Dendritic cell treated with granulocyte-macrophage colony-stimulating factor and Interleukin-4, amounts not matched to agents 40 ng/mL and 50 ng/mL, for 4 days (primary cell): ENCODE measurements around the gene FOXL3.
"Not testable (repeated sequence)": the region's sequence is repeated elsewhere in the genome, so short reads cannot be mapped to it uniquely, and the experiment has no call there.

Experiments used
- H3K27ac Mint-ChIP-seq: one replicate; pipeline ENCODE4 v1.8.0; 2022; ENCODE audit warnings: mild to moderate bottlenecking, mixed read lengths
- H3K27me3 Mint-ChIP-seq: one replicate; pipeline ENCODE4 v1.8.0; 2022; ENCODE audit warnings: mild to moderate bottlenecking, mixed read lengths
- H3K36me3 Mint-ChIP-seq: one replicate; pipeline ENCODE4 v1.8.0; 2022; ENCODE audit warnings: low read depth, mixed read lengths
- H3K4me1 Mint-ChIP-seq: one replicate; pipeline ENCODE4 v1.8.0; 2022; ENCODE audit warnings: low read depth, mixed read lengths
- H3K4me3 Mint-ChIP-seq: one replicate; pipeline ENCODE4 v1.8.0; 2022; ENCODE audit warnings: mild to moderate bottlenecking, moderate library complexity, mixed read lengths
- H3K9me3 Mint-ChIP-seq: one replicate; pipeline ENCODE4 v1.8.0; 2022; ENCODE audit warnings: mixed read lengths
- intact Hi-C: fragments of 100-400 bp; cut with micrococcal nuclease; formaldehyde crosslinking; loops from one replicate; pipeline ENCODE4 v1.15.0; 2022

FOXL3 gene

GRCh38 chr7:289756-290553 lies at the start of gene FOXL3:
FOXL3 (plus strand) TSS chr7:290170; CDS start chr7:290170, 0 bp downstream.
- peaks cover 73% of the 10 kb centered on the region for H3K27me3 Mint-ChIP-seq
- H3K27ac Mint-ChIP-seq, result no peak within 1 kb of the TSS
- no peaks in the 10 kb centered on the region for H3K9me3 Mint-ChIP-seq
- intact Hi-C loops, result no loop called here
- H3K36me3 Mint-ChIP-seq, result no peaks in the 10 kb centered on the region
- H3K4me3 Mint-ChIP-seq, result no peak within 1 kb of the TSS
- no peaks in the 10 kb centered on the region for H3K4me1 Mint-ChIP-seq

DNA sequence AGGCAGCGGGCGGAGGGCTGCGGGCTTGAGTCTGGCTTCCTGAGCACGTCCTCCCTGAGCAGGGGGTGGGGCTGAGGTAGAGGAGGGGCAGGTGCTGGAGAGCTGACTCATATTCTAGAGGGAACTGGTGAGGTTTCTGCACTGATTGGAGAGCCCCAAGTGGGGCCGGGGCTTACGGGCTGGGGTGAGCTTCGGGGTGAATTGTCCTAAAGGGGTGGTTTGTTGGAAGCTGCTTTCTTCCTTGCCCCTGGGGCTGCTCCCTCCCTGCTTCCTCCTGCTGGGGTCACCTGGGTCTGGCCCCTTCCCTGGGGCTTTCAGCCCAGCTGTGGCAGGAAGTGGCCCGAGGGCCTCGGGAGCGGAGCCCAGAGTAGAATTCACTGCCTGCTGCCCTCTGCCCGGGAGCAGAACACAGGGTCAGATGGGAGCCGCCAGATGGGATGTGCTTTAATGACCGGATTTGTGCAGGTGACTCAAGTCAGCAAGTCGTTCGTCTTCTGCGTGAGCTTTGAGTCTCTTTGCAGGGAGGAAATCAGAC lies 49.0 kb upstream of the FOXL3 start:
- Mint-ChIP-seq H3K4me3 (no peak overlapping the region), H3K9me3 (no peaks in the 10 kb centered on the region), H3K27me3 (no peaks in the 10 kb centered on the region), H3K4me1 (no peaks in the 10 kb centered on the region), H3K36me3 (peaks cover 32% of the 10 kb centered on the region), H3K27ac (no peak overlapping the region)
- intact Hi-C loops, result no loop called here

GRCh38 chr7:241513-241912 lies 48.5 kb upstream of the FOXL3 start:
- Mint-ChIP-seq H3K9me3 (no peaks in the 10 kb centered on the region), H3K36me3 (peaks cover 37% of the 10 kb centered on the region), H3K4me3 (no peak overlapping the region), H3K4me1 (no peaks in the 10 kb centered on the region), H3K27ac (no peak overlapping the region), H3K27me3 (no peaks in the 10 kb centered on the region)
- intact Hi-C loops, result no loop called here

DNA sequence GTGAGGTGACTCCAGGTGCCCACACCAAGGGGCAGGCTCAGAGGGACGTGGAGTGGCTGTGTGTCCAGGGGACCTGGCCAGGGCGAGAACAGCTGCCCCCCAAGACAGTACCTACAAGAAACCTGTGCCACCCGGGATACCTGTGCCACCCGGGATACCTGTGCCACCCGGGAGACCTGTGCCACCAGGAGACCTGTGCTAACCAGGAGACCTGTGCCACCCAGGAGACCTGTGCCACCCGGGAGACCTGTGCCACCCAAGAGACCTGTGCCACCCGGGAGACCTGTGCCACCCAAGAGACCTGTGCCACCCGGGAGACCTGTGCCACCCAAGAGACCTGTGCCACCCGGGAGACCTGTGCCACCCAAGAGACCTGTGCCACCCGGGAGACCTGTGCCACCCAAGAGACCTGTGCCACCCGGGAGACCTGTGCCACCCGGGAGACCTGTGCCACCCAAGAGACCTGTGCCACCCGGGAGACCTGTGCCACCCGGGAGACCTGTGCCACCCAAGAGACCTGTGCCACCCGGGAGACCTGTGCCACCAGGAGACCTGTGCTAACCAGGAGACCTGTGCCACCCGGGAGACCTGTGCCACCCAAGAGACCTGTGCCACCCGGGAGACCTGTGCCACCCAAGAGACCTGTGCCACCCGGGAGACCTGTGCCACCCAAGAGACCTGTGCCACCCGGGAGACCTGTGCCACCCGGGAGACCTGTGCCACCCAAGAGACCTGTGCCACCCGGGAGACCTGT lies 47.0 kb upstream of the FOXL3 start:
- H3K9me3 Mint-ChIP-seq, H3K4me1 Mint-ChIP-seq, intact Hi-C loops, H3K27me3 Mint-ChIP-seq, H3K27ac Mint-ChIP-seq, H3K4me3 Mint-ChIP-seq: not testable (repeated sequence)
- peaks cover 52% of the 10 kb centered on the region for H3K36me3 Mint-ChIP-seq

DNA sequence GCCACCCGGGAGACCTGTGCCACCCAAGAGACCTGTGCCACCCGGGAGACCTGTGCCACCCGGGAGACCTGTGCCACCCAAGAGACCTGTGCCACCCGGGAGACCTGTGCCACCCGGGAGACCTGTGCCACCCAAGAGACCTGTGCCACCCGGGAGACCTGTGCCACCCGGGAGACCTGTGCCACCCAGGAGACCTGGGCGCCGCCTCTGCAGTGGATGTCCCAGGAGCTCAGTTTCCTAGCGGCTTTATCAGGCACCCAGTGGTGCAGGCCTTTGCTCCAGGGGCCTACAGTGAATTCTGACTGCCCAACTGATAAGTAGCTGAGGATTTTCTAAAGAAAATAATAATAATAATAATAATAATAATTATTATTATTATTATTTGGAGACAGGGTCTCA lies 46.4 kb upstream of the FOXL3 start:
- intact Hi-C loops, H3K9me3 Mint-ChIP-seq, H3K4me1 Mint-ChIP-seq, H3K27ac Mint-ChIP-seq, H3K4me3 Mint-ChIP-seq, H3K27me3 Mint-ChIP-seq: not testable (repeated sequence)
- H3K36me3 Mint-ChIP-seq, result peaks cover 57% of the 10 kb centered on the region

DNA sequence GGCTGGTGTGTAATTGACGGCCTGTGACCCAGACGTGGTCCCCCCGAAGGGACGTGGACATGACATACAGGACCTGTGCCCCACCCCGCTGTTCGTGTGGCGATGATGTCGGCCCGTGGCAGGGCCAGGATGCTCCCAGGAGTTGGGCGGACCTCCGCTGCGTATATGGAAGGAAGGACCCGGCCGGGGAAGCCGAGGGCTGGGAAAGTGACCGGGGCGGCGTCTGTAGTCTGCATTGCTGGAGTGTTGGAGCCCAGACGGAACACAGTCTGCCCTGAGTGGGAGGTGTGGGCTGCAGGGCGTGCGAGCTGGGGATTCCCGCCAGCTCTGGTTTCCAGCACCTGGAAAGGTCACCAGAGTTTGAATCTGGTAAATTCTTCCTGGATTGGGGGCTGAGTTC lies 45.0 kb upstream of the FOXL3 start:
- intact Hi-C loops, result no loop called here
- Mint-ChIP-seq H3K4me1 (no peaks in the 10 kb centered on the region), H3K27me3 (no peaks in the 10 kb centered on the region), H3K4me3 (no peak overlapping the region), H3K27ac (no peak overlapping the region), H3K36me3 (peaks cover 71% of the 10 kb centered on the region), H3K9me3 (no peaks in the 10 kb centered on the region)

- Mint-ChIP-seq H3K36me3 (peaks cover 79% of the 10 kb centered on the region), H3K27ac (no peak overlapping the region), H3K27me3 (no peaks in the 10 kb centered on the region), H3K4me1 (no peaks in the 10 kb centered on the region), H3K9me3 (no peaks in the 10 kb centered on the region), H3K4me3 (no peak overlapping the region)
- intact Hi-C loops, result no loop called here
Measured at GRCh38 chr7:245574-246295, 44.2 kb upstream of the FOXL3 start.

- Mint-ChIP-seq H3K27ac (no peak overlapping the region), H3K4me1 (no peaks in the 10 kb centered on the region)
- intact Hi-C loops, result no loop called here
Measured at GRCh38 chr7:246451-246850, 43.5 kb upstream of the FOXL3 start.

DNA sequence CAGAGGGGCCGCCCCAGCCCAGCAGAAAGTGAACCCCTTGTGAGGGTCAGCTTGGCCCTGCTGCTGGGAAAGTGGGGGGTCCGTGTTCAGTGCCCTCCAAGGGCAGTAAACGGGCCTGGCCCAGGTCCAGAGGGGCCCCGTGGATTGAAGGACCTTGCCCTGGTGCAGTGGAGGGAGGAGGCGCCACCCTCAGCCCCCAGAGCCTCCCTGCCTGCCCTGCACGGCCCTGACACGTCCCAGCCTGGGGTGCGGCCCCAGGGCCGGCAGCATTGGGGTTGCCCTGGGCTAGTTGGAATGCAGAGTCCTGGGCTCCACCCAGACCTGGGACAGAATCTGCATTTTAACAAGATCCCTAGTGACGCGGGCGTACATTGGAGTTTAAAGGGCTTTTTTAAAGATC lies 42.8 kb upstream of the FOXL3 start:
- intact Hi-C loops, result no loop called here
- Mint-ChIP-seq H3K4me1 (no peaks in the 10 kb centered on the region), H3K9me3 (no peaks in the 10 kb centered on the region), H3K4me3 (no peak overlapping the region), H3K36me3 (peaks cover 84% of the 10 kb centered on the region), H3K27ac (no peak overlapping the region), H3K27me3 (no peaks in the 10 kb centered on the region)

More at GRCh38 chr7:246451-246850, 43.5 kb upstream of the FOXL3 start:
- Mint-ChIP-seq H3K4me3 (no peak overlapping the region), H3K36me3 (peaks cover 84% of the 10 kb centered on the region), H3K27me3 (no peaks in the 10 kb centered on the region), H3K9me3 (no peaks in the 10 kb centered on the region)

DNA sequence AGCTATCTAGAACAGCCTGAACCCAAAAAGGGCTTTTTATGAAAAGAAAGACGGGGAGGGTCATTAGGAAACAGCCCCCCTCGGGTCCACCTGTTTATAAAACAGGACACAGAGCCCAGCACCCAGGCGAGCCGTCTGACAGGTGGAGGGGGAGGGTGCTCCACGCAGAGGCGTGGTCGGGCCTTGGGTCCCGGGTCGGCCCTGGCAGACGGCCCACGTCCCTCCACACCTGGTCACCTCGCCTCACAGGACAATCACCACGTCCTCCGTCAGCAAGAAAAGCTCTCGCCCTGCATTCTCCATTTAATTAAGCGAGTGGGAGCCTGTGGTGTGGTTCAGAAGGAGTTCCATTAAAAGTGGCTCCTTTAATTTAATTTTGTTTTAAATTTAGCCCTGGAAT lies 42.3 kb upstream of the FOXL3 start:
- intact Hi-C loops, result no loop called here
- H3K36me3 Mint-ChIP-seq, result peaks cover 84% of the 10 kb centered on the region

GRCh38 chr7:248732-249435 lies 41.1 kb upstream of the FOXL3 start:
- no peaks in the 10 kb centered on the region for H3K9me3 Mint-ChIP-seq
- no peaks in the 10 kb centered on the region for H3K4me1 Mint-ChIP-seq
- no peaks in the 10 kb centered on the region for H3K27me3 Mint-ChIP-seq
- no peak overlapping the region for H3K4me3 Mint-ChIP-seq
- intact Hi-C loops, result no loop called here
- no peak overlapping the region for H3K27ac Mint-ChIP-seq
- H3K36me3 Mint-ChIP-seq, result peaks cover 94% of the 10 kb centered on the region

More for the DNA sequence above, 42.3 kb upstream of the FOXL3 start:
- Mint-ChIP-seq H3K4me3 (no peak overlapping the region), H3K9me3 (no peaks in the 10 kb centered on the region), H3K4me1 (no peaks in the 10 kb centered on the region), H3K27me3 (no peaks in the 10 kb centered on the region), H3K27ac (no peak overlapping the region)

- intact Hi-C loops, result no loop called here
Measured at GRCh38 chr7:249989-250388, 40.0 kb upstream of the FOXL3 start.

DNA sequence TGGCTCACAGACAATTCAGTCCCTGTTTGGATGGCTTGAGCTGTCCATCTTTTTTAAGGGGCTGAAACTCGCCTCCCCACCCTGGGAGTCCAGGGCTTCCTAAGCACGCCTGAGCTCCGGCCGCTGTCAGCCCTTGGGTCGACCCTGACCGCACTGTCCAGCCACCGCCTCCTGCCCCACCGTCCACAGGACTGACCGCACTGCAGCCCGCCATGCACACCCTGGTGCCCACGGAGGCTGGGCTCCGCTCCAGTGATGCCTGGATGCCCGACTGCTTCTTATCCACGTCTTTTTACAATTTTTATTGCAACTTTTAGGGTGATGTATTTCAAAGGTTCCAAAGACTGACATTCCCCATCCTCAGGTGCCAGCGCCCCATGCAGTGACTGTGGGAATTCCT lies 39.4 kb upstream of the FOXL3 start:
- no peak overlapping the region for H3K27ac Mint-ChIP-seq
- intact Hi-C loops, result no loop called here
- H3K4me3 Mint-ChIP-seq, result no peak overlapping the region
- H3K36me3 Mint-ChIP-seq, result peaks cover 99% of the 10 kb centered on the region
- peaks cover 10% of the 10 kb centered on the region for H3K9me3 Mint-ChIP-seq
- H3K4me1 Mint-ChIP-seq, result no peaks in the 10 kb centered on the region
- H3K27me3 Mint-ChIP-seq, result no peaks in the 10 kb centered on the region

More at GRCh38 chr7:249989-250388, 40.0 kb upstream of the FOXL3 start:
- H3K36me3 Mint-ChIP-seq, result peaks cover 99% of the 10 kb centered on the region
- H3K27ac Mint-ChIP-seq, result no peak overlapping the region
- H3K9me3 Mint-ChIP-seq, result peaks cover 6% of the 10 kb centered on the region
- H3K4me3 Mint-ChIP-seq, result no peak overlapping the region
- H3K4me1 Mint-ChIP-seq, result no peaks in the 10 kb centered on the region
- no peaks in the 10 kb centered on the region for H3K27me3 Mint-ChIP-seq
